Fibroblast of lung (primary cell): ENCODE data around the gene DDX54. TPM values are rescaled to one million over a fixed set of nuclear protein-coding genes. Genes with fewer than 3 reads are reported as not detected.

Experiments
- DNase-seq, 2 donors: peaks; one replicate each; pipeline versions ENCODE4 v3.0.0 to v3.0.0-alpha.2; 2010; ENCODE audit warnings: low read depth in 2 of 2
- H2AFZ ChIP-seq: 2 replicates; pipeline ENCODE4 v1.5.1; 2012; ENCODE audit warnings: low read length, control low read depth, inconsistent platforms
- H3K27ac ChIP-seq: 2 replicates; pipeline ENCODE4 v1.5.1; 2011; ENCODE audit warnings: low read length, control low read depth; ENCODE audit not compliant: insufficient read depth
- H3K27me3 ChIP-seq: 2 replicates; pipeline ENCODE4 v1.5.1; 2011; ENCODE audit warnings: mild to moderate bottlenecking, low read length; ENCODE audit not compliant: control insufficient read depth, insufficient read depth
- H3K36me3 ChIP-seq: 2 replicates; pipeline ENCODE4 v1.5.1; 2011; ENCODE audit warnings: low read length; ENCODE audit not compliant: control insufficient read depth, insufficient read depth
- H3K4me1 ChIP-seq: 2 replicates; pipeline ENCODE4 v1.5.1; 2011; ENCODE audit warnings: low read length; ENCODE audit not compliant: control insufficient read depth, insufficient read depth; ENCODE audit errors: extremely low read depth
- H3K4me2 ChIP-seq: 2 replicates; pipeline ENCODE4 v1.5.1; 2011; ENCODE audit warnings: low read length, control low read depth; ENCODE audit not compliant: insufficient read depth; ENCODE audit errors: extremely low read depth
- H3K4me3 ChIP-seq, 4 experiments: fragments of 200-600 bp in 1 of 4; sonication (generic) in 1 of 4; replicated peaks in 1 of 4; 2 replicates each; pipeline ENCODE4 v1.5.1; 2011 to 2016; ENCODE audit warnings: low read length in 4 of 4, low read depth in 3 of 4, mild to moderate bottlenecking in 3 of 4, control low read depth in 2 of 4, inconsistent platforms in 1 of 4, mixed read lengths in 1 of 4; ENCODE audit not compliant: insufficient read depth in 1 of 4; ENCODE audit errors: control extremely low read depth in 1 of 4
- H3K79me2 ChIP-seq: 2 replicates; pipeline ENCODE4 v1.5.1; 2012; ENCODE audit warnings: mild to moderate bottlenecking, low read length, inconsistent platforms; ENCODE audit not compliant: control insufficient read depth, insufficient read depth
- H3K9ac ChIP-seq: 2 replicates; pipeline ENCODE4 v1.5.1; 2011; ENCODE audit warnings: mild to moderate bottlenecking, low read length, control low read depth; ENCODE audit not compliant: insufficient read depth
- H3K9me3 ChIP-seq: 2 replicates; pipeline ENCODE4 v1.5.1; 2012; ENCODE audit warnings: low read depth, low read length; ENCODE audit not compliant: control insufficient read depth, insufficient read depth
- H4K20me1 ChIP-seq: 2 replicates; pipeline ENCODE4 v1.5.1; 2011; ENCODE audit warnings: low read length; ENCODE audit not compliant: control insufficient read depth, insufficient read depth; ENCODE audit errors: extremely low read depth
- CTCF ChIP-seq, 2 donors: IDR thresholded peaks in 1 of 2; conservative IDR thresholded peaks in 1 of 2; 1 replicate in 1 of 2; 2 replicates in 1 of 2; pipeline ENCODE4 v1.5.1; 2011 to 2012; ENCODE audit warnings: low read length in 2 of 2, control low read depth in 1 of 2, inconsistent platforms in 1 of 2, low read depth in 1 of 2, mild to moderate bottlenecking in 1 of 2
- EZH2 ChIP-seq: IDR thresholded peaks from 2 replicates; pipeline ENCODE4 v1.5.1; 2012; ENCODE audit warnings: low read length, control low read depth, mild to moderate bottlenecking; ENCODE audit errors: missing control alignments
- polyA plus RNA-seq, 2 donors: library from polyadenylated mRNA; depleted of rRNA in 1 of 2; stranded (reverse) in 1 of 2; unstranded in 1 of 2; fragments of >200 nt; gene quantifications; 2 replicates each; pipeline ENCODE4 v1.2.1, GENCODE V29; 2011 to 2012; ENCODE audit warnings: missing spikeins in 1 of 2
- total RNA-seq: library from RNA; depleted of rRNA; stranded (reverse); fragments of >200 nt; gene quantifications from 2 replicates; pipeline ENCODE4 v1.2.1, GENCODE V29; 2014

Gene DDX54
- total and polyA plus RNA-seq, 2 donors (not counting 1 experiment from before 2014, with no cell fraction given) = 20.5 to 23.6 TPM

- Histone ChIP-seq H3K36me3 (no peaks in the 10 kb centered on the region), H3K27ac (no peak overlapping the region), H2AFZ (no peak overlapping the region), H3K9ac (no peak overlapping the region), H3K4me1 (no peaks in the 10 kb centered on the region), H3K9me3 (no peaks in the 10 kb centered on the region), H3K27me3 (no peaks in the 10 kb centered on the region), H3K79me2 (no peaks in the 10 kb centered on the region), H3K4me2 (no peak overlapping the region), H4K20me1 (no peaks in the 10 kb centered on the region), H3K4me3 (no peak overlapping the region)
- no peak for DNase-seq
- TF ChIP-seq EZH2 (no peak), CTCF (conservative IDR thresholded peaks at IDR 0.05 in 1 of 2, IDR thresholded peaks at IDR 0.05 in 1 of 2; ENCODE audit: low read depth in 1 of 2, low read length in 2 of 2) (no peak)
These were observed 16.2 kb upstream of the DDX54 start for GRCh38 chr12:113201187-113202177.

DNA sequence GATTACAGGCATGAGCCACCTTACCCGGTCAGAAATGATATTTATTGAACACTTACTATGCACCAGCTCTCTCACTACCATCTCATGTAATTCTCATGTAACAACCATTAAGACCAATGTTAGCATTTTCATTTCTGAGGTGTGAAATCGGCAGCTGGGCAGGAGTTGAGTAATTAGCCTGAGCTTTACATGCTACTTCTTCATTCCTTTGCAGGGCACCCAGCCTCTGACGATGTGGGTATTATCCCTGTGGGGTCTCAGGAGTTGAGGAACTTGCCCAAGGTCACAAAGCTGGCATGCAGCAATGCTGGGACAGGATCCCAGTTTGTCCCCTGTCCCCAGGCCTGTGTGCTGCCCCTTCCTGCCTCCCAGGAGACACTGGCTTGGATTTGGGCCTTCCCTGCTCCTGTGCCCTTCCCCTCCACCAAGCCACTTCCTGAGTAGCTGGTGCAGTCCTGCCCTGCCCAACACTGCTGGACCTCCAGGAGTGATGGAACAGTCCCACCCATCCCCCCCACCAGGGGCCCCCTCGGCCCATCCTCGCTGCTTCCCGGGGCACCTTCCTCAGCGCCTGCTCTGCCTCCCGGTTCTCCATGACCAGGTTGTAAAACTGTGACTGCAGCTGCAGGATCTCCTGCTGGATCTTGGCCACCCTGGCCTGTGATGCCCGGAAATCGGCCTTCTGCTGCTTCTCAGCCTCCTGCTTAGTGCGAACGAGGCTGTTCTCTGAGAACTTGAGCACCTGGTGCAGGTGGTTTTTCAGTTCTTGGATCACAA lies 14.9 kb upstream of the DDX54 start:
- Histone ChIP-seq H3K4me2 (no peak overlapping the region), H3K4me3 (no peak overlapping the region), H2AFZ (no peak overlapping the region), H3K27me3 (no peaks in the 10 kb centered on the region), H4K20me1 (no peaks in the 10 kb centered on the region), H3K79me2 (no peaks in the 10 kb centered on the region), H3K9ac (no peak overlapping the region), H3K36me3 (no peaks in the 10 kb centered on the region), H3K9me3 (no peaks in the 10 kb centered on the region), H3K4me1 (peaks cover 3% of the 10 kb centered on the region), H3K27ac (no peak overlapping the region)
- DNase-seq = no peak
- TF ChIP-seq CTCF (conservative IDR thresholded peaks at IDR 0.05 in 1 of 2, IDR thresholded peaks at IDR 0.05 in 1 of 2; ENCODE audit: low read depth in 1 of 2, low read length in 2 of 2) (no peak), EZH2 (no peak)

GRCh38 chr12:113198296-113198695 lies 13.0 kb upstream of the DDX54 start:
- H3K79me2 ChIP-seq = no peaks in the 10 kb centered on the region
- no peaks in the 10 kb centered on the region for H4K20me1 ChIP-seq
- no peaks in the 10 kb centered on the region for H3K36me3 ChIP-seq
- no peaks in the 10 kb centered on the region for H3K9me3 ChIP-seq
- DNase-seq = peak in 1 of 2 donors; percentile 62
- H2AFZ ChIP-seq = no peak overlapping the region
- no peak for TF ChIP-seq CTCF (conservative IDR thresholded peaks at IDR 0.05 in 1 of 2, IDR thresholded peaks at IDR 0.05 in 1 of 2; ENCODE audit: low read depth in 1 of 2, low read length in 2 of 2)
- TF ChIP-seq EZH2 = no peak
- H3K27me3 ChIP-seq = no peaks in the 10 kb centered on the region
- H3K4me2 ChIP-seq = no peak overlapping the region
- H3K9ac ChIP-seq = no peak overlapping the region
- no peak overlapping the region for H3K27ac ChIP-seq
- H3K4me3 ChIP-seq = no peak overlapping the region
- H3K4me1 ChIP-seq = peaks cover 10% of the 10 kb centered on the region
